ENCODE results near the gene ISOC2. TPM values are rescaled to one million over a fixed set of nuclear protein-coding genes. Genes with fewer than 3 reads are reported as not detected.

The ISOC2 gene
- total RNA-seq, 1 experiment from 2014 or later = 72.2 TPM

- Histone ChIP-seq H4K91ac (ENCODE audit: insufficient read length, low read depth, low read length) (no peak overlapping the region), H2AK5ac (ENCODE audit: insufficient read length, low read length) (no peak overlapping the region), H3K4me2 (ENCODE audit: insufficient read depth, insufficient read length, low read length) (no peak overlapping the region), H2BK5ac (ENCODE audit: insufficient read length, low read length) (no peak overlapping the region), H4K5ac (ENCODE audit: insufficient read length, low read depth, low read length) (no peak overlapping the region), H2BK15ac (ENCODE audit: low read depth, low read length) (no peak overlapping the region), H3K18ac (ENCODE audit: insufficient read length, low read depth, low read length) (no peak overlapping the region), H3K9ac (ENCODE audit: extremely low read depth, insufficient read length, low read length) (no peak overlapping the region), H3K4ac (ENCODE audit: low read depth, low read length) (no peak overlapping the region), H2AFZ (ENCODE audit: low read length) (no peak overlapping the region), H3K79me2 (ENCODE audit: insufficient read depth, low read length) (no peaks in the 10 kb centered on the region), H3K27ac (ENCODE audit: insufficient read length, low read depth, low read length) (no peak overlapping the region), H2BK120ac (ENCODE audit: low read depth, low read length, poor library complexity, severe bottlenecking) (no peak overlapping the region), H3K56ac (ENCODE audit: insufficient read length, low read depth, low read length) (no peak overlapping the region), H2BK12ac (ENCODE audit: insufficient read length, low read depth, low read length) (no peak overlapping the region), H3K4me1 (ENCODE audit: insufficient read depth, low read length) (no peaks in the 10 kb centered on the region), H3T11ph (ENCODE audit: low read length) (no peak overlapping the region), H3K9me3 (ENCODE audit: control insufficient read depth, low read depth, low read length) (no peaks in the 10 kb centered on the region), H4K8ac (replicated peaks; ENCODE audit: insufficient read length, low read depth, low read length) (no peak overlapping the region), H3K27me3 (ENCODE audit: insufficient read depth, low read length) (no peaks in the 10 kb centered on the region), H3K79me1 (ENCODE audit: insufficient read depth, low read depth, low read length, poor library complexity, severe bottlenecking) (no peaks in the 10 kb centered on the region), H3K14ac (ENCODE audit: insufficient read depth, low read length) (no peak overlapping the region), H4K20me1 (ENCODE audit: control insufficient read depth, insufficient read depth, insufficient read length) (no peaks in the 10 kb centered on the region), H3K23me2 (ENCODE audit: insufficient read length, low read depth, low read length, poor library complexity, severe bottlenecking) (peaks cover 3% of the 10 kb centered on the region), H3K23ac (ENCODE audit: insufficient read length, low read depth, low read length) (no peak overlapping the region), H2BK20ac (ENCODE audit: low read depth, low read length, poor library complexity, severe bottlenecking) (no peak overlapping the region)
- Mint-ChIP-seq H3K4me1 (peaks cover 16 to 40% of the 10 kb centered on the region in 2 experiments), H3K4me3 (no peak overlapping the region; a peak in 1 of 5 replicates), H3K27ac (no peak overlapping the region), H3K27me3 (ENCODE audit: low read depth) (no peaks in the 10 kb centered on the region), H3K9me3 (no peaks in the 10 kb centered on the region), H3K36me3 (ENCODE audit: insufficient read depth in 1 of 3, low read depth in 3 of 3) (peaks cover 2 to 19% (median 8%) of the 10 kb centered on the region in 3 experiments; a peak in 5 of 7 replicates)
- peak; percentile 77 for DNase-seq
- TF ChIP-seq CTCF (conservative IDR thresholded peaks at IDR 0.05) = no peak
- no CpG with 5 or more reads among the region's 40 CpGs for WGBS (ENCODE audit: extremely low coverage, insufficient read length, low lambda C conversion rate)
Measured at GRCh38 chr19:55481794-55482155, 20.3 kb upstream of the ISOC2 start.

Measured in H9 (cell line).